Measurements from ENCODE around the gene TGM3.

The TGM3 gene

DNA sequence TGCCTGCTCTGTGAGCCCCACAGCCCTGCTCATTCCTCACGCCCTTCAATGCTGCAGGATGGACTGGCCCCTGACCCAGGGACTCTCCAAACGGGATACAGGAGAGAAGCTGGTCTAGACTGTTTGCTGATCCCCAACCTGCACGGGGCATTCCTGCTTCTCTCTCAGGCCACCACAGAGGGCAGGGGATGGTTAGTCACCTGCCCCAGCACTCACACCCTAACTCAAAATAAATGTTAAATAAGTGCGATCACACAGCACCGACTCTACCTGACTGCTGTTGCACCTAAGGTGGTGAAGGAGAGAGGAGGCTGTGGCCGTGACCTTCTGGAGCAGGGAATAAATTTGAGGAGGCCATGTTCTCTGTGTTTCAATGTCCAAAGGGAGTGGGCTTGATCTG, 45.0 kb downstream of the TGM3 start:
- no peak for DNase-seq

DNA sequence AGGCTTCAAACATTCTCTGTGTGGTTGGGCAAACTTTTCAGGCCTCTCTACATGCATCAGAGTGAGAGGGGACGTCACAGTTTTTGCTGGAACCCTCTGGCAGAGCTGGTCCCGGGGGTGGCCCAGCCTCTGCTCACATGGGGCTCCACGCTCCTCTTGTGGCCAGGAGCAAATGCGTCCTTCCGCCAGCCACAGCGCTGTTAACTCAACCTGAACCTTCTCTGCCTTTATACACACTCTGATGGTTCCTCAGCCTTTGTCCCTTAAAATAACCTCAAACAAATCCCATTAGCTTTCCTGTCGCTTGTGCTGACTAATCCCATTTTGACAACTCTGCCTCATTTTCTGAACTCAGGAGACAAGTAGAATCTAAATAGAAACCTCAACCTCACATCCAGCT, 45.5 kb downstream of the TGM3 start:
- DNase-seq: no peak

DNA sequence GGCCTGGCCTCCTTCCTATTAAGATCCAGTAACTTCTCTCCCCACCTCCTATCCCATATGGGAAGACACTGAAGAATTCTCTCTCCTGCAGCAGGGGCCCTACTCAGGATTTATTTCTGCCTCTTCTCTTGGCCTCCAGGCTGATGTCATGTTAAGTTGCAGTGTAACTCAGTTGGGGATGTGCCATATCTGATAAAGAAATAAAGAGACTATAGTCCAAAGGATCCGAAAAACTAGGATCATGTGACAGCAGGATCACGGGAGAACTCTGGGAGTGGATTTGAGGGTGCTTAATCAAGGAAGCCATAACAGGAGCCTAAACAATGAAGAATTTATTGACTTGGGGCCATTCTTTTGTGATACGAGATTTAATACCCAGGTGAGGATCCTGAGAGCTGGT, 46.4 kb downstream of the TGM3 start:
- DNase-seq: no peak

- no peak for DNase-seq
Observed at GRCh38 chr20:2346188-2346587, 50.4 kb downstream of the TGM3 start.

DNA sequence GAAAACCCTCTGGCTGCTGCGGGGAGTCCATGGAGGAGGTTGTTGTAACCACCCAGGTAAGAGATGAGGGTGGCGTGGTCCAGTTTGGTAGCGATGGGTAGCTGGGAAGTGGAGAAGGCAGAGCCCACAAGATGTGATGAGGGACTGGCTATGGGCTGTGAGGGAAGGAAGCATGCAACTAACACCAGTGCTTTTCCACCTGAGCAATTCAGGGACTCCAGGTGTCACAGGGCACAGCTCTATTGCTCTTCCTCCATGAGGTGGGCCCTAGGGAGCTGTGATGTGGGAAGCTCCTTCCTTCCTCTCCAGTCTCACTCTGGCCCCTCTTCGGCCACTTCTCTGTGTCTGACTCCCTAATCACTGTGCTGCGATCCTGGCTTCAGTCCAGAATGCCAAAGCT, 52.5 kb downstream of the TGM3 start:
- DNase-seq: no peak

DNA sequence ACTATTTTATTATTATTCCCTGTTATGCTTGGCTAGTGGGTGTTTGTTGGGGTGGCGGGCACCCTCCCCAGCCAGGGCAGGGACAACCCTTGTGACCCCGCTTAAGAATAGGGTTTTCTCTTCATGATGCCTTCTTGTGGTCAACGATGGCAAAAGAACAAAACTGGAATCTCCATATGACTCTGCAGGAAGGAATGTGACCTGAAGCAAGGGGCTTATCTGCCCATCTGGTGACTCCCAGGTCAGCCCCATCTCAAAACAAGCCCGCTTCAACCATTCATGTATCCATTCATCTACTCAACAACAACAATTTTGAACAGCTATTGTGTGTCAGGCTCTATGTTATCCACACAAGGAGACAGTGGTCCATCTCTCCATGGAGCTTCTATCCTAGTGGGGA, 54.0 kb downstream of the TGM3 start:
- no peak for DNase-seq

DNA sequence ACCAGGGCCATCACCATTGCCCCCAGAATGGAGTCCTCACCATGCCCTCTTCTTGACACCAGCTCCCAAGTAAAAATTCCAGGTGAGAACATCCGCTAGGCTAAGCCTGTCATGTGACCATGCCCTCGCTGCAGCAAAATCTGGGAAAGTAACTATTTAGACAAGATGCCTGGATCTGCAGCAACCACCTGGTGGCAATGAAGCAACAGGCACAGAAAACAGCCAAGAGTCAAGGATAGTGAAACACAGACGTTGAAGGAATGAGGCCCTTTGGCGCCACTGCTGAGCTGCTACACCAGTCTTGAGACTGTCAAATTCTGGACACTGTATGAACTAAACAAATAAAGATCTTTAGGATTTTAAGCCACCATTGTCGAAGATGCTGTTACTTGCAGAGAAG, 54.8 kb downstream of the TGM3 start:
- DNase-seq: no peak

- DNase-seq: no peak
Observed at GRCh38 chr20:2353231-2353630, 57.4 kb downstream of the TGM3 start.

GRCh38 chr20:2357114-2357513, 61.3 kb downstream of the TGM3 start:
- no peak for DNase-seq

- DNase-seq: no peak
Observed at GRCh38 chr20:2358006-2358405, 62.2 kb downstream of the TGM3 start.

DNA sequence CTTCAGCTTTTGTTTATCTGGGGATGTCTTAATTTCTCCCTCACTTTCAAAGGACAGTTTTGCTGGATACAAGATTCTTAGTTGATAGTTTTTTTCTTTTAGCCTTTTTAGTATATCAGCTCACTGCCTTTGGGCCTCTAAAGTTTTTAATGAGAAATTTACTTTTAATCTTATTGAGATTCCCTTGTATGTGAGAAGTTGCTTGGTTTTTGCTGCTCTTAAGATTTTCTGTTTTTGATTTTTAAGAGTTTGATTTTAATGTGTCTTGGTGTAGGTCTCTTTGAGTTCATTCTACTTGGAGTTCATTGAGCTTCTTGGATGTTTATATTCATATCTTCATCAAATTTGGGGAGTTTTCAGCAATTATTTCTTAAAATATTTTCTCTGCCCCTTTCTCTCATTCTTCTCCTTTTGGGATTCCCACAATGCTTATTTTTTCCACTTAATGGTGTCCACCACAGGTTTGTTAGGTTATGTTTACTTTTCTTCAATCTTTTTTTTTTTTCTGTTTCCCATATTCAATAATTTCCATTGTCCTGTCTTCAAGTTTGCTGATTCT, 65.3 kb downstream of the TGM3 start:
- DNase-seq: no peak

- DNase-seq: no peak
Observed at GRCh38 chr20:2363187-2363586, 67.4 kb downstream of the TGM3 start.

DNA sequence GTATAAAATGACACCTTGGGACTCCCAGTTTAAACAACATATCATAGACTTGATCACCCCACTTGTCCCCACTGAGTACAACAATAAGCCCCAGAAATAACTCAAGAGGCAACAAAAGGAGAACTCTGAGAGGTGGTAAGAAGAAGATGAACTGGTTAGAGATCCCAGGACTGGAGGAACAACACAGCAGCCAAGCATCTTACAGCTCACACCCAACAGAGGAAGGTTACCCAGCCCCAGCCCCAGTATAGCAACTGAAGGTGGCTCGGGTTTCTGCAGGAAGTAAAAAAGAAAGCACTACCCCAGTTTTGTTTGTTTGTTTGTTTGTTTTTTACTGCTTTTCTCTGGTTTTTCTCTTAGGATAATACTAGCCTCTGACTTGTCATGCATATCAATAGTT, 67.8 kb downstream of the TGM3 start:
- DNase-seq: no peak

DNA sequence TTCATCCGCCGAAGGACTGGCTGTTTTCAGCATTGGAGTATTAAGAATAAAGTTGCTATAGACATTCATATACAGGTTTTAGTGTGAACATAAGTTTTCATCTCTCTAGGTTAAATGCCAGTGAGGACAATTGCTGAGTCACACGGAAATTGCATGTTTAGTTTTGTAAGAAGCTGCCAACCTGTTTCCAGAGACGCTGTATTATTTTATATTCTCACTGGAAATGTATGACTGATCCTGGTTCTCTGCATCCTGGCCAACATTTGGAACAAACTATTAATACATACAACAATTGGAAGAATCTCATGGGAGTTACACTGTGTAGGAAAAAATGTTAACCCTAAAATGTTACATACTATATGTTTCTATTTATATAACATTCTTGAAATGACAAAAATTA, 68.2 kb downstream of the TGM3 start:
- no peak for DNase-seq

DNA sequence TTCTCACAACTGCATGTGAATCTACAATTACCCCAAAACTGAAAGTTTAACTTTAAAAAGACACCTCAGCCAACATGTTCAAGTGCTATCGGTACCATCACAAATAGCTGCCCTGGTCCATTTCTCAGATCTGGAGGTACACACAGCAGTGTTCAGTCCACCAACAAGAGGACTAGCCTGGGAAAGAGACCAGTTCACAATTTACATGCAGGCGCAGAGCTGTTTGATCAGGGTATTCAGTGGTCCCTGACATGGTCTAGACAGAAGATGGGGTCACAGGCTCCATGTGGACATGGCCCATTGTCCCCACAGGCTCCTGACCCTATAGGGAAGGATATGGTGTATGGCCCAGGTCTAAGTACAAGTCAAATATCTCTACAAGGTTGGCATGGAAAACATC, 69.3 kb downstream of the TGM3 start:
- no peak for DNase-seq

DNA sequence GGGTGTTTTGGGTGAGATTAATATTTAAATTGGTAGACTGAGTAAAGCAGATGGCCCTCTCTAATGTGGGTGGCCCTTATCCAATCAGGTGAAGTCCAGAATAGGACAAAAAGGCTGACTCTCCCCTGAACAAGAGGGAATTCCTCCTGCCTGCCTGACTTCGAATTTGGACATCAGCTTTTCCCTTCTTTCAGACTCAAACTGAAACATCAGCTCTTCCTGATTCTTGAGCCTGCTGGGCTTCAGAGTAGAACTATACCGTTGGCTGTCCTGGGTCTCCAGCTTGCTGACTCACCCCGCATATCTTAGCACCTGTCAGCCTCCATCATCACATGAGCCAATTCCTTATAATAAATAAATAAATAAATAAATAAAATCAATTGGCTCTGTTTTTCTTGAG, 69.9 kb downstream of the TGM3 start:
- no peak for DNase-seq

DNA sequence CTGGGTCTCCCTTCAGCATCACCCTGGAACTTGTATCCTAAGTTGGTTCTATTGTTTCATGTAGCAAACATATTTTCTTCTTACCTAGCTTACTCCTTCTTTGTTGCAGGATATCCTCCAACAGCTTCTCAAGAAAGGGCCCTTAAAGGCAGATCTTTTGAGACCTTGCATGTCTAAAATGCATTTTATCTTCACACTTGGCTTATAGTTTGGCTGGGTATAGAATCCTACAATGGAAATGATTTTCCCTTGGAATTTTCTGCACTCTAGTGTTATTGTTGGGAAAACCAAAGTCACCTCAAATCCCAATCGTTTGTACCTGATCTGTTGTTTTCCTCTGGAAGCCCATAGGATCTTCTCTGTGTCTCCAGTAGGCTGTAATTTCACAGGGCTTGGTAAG, 72.8 kb downstream of the TGM3 start:
- no peak for DNase-seq

- no peak for DNase-seq
Observed at GRCh38 chr20:2373098-2373497, 77.3 kb downstream of the TGM3 start.

GRCh38 chr20:2374346-2375125, 78.7 kb downstream of the TGM3 start:
- DNase-seq: no peak

GRCh38 chr20:2378893-2379292, 83.1 kb downstream of the TGM3 start:
- no peak for DNase-seq

DNA sequence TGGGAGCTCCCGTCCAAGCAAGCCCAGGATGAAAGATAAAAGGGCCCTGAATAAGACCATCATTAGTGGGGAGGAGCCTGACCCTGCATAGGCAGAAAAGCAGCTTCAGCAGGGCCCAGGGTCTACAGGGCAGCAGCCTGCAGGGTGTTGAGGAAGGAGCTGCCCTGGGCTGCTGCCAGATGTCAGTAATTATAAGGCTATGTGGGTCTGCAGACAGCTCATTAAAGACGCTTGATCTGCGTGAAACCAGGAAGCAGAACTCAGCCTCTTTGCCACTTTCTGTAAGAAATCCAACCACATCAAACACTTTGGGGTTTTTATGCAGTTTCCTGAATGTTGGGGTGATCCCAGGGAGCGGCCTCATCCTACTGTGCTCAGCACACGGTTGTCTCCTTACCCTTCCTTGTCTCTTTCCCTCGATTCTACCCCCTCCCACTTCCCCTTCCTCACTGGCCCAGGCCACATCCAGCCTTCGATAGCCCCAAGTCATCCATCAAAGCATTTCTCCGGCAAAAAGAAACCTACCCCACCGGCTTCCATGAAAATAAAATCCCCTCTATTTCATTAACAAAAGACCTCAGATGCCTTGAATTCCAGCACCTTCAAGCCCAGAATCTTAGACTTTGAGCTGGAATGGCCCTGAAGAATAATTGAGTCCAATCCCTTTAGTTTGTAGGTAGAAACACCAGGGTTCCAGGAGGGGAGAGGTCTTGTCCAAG, 83.9 kb downstream of the TGM3 start:
- DNase-seq: no peak

GRCh38 chr20:2380601-2381000, 84.8 kb downstream of the TGM3 start, which contains the start of gene TGM6:
Gene TGM6, plus strand, starts transcription at chr20:2380901. Its CDS starts 68 bp downstream, at chr20:2380969.
- DNase-seq: no peak

- DNase-seq: no peak
Observed at GRCh38 chr20:2381303-2381702, 85.5 kb downstream of the TGM3 start.

DNA sequence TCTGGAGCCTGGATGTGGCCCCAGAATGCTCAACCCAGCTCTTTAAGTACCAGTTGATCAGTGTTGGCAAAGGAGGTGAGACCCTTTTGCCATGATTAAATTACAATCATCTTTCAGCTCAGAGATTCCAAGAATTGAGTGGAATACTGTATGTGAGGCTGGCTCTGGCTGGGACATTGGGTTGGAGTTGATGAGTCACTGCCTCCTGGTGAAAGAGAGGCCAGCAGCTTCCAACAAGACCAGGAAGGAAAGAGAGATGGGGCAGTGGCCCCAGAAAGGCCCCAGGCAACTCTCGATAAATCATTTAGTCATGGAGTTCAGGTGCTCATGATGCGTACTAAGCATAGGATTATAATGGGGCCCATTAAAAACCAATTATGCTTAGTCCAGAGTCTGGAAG, 87.0 kb downstream of the TGM3 start:
- DNase-seq: no peak
